Trophoblast cell (in vitro differentiated cells and primary cell): ENCODE measurements around the gene MEIOSIN.

ENCODE experiments used
- DNase-seq, 2 donors: peaks; one replicate each; pipeline ENCODE4 v3.0.0-alpha.2; 2016
- H2AFZ ChIP-seq: 2 replicates; pipeline ENCODE4 v1.6.1; 2013; ENCODE audit warnings: low read length, moderate library complexity, mild to moderate bottlenecking; ENCODE audit not compliant: insufficient read depth, poor library complexity
- H2AK5ac ChIP-seq: 2 replicates; pipeline ENCODE4 v1.6.1; 2013; ENCODE audit warnings: mild to moderate bottlenecking, low read length
- H2BK120ac ChIP-seq: 2 replicates; pipeline ENCODE4 v1.6.1; 2013; ENCODE audit warnings: low read length, mild to moderate bottlenecking, moderate library complexity; ENCODE audit not compliant: insufficient read depth, poor library complexity
- H2BK12ac ChIP-seq: 2 replicates; pipeline ENCODE4 v1.6.1; 2013; ENCODE audit warnings: mild to moderate bottlenecking, low read length, moderate library complexity
- H2BK5ac ChIP-seq: 2 replicates; pipeline ENCODE4 v1.6.1; 2013; ENCODE audit warnings: low read length, low read depth, moderate library complexity, mild to moderate bottlenecking; ENCODE audit not compliant: poor library complexity
- H3K14ac ChIP-seq: 2 replicates; pipeline ENCODE4 v1.6.1; 2013; ENCODE audit warnings: mild to moderate bottlenecking, low read length
- H3K18ac ChIP-seq: 2 replicates; pipeline ENCODE4 v1.6.1; 2013; ENCODE audit warnings: mild to moderate bottlenecking, low read length
- H3K23ac ChIP-seq: 2 replicates; pipeline ENCODE4 v1.6.1; 2013; ENCODE audit warnings: low read length
- H3K27ac ChIP-seq: 2 replicates; pipeline ENCODE4 v1.5.1; 2013; ENCODE audit warnings: low read depth, mild to moderate bottlenecking, inconsistent platforms, low read length, moderate library complexity
- H3K27me3 ChIP-seq: 2 replicates; pipeline ENCODE4 v1.6.1; 2013; ENCODE audit warnings: inconsistent platforms, mild to moderate bottlenecking, low read length, moderate library complexity; ENCODE audit not compliant: insufficient read depth
- H3K36me3 ChIP-seq, 2 experiments: 1 replicate in 1 of 2; 2 replicates in 1 of 2; pipeline ENCODE4 v1.6.1; 2013; ENCODE audit warnings: low read length in 2 of 2, mild to moderate bottlenecking in 2 of 2, moderate library complexity in 1 of 2; ENCODE audit not compliant: insufficient read depth in 2 of 2, control insufficient read depth in 1 of 2
- H3K4ac ChIP-seq: 2 replicates; pipeline ENCODE4 v1.6.1; 2013; ENCODE audit warnings: low read depth, mild to moderate bottlenecking, low read length, moderate library complexity
- H3K4me1 ChIP-seq, 2 experiments: 1 replicate in 1 of 2; 2 replicates in 1 of 2; pipeline ENCODE4 v1.6.1; 2013; ENCODE audit warnings: low read length in 2 of 2, mild to moderate bottlenecking in 2 of 2, moderate library complexity in 1 of 2; ENCODE audit not compliant: insufficient read depth in 2 of 2, control insufficient read depth in 1 of 2
- H3K4me2 ChIP-seq: 2 replicates; pipeline ENCODE4 v1.6.1; 2013; ENCODE audit warnings: inconsistent platforms, mild to moderate bottlenecking, low read length, moderate library complexity
- H3K4me3 ChIP-seq: 2 replicates; pipeline ENCODE4 v1.5.1; 2013; ENCODE audit warnings: mild to moderate bottlenecking, low read depth, low read length, inconsistent platforms
- H3K79me1 ChIP-seq: one replicate; pipeline ENCODE4 v1.6.1; 2013; ENCODE audit warnings: low read length
- H3K79me2 ChIP-seq: 2 replicates; pipeline ENCODE4 v1.6.1; 2013; ENCODE audit warnings: low read length, mild to moderate bottlenecking; ENCODE audit not compliant: control insufficient read depth, insufficient read depth, poor library complexity
- H3K9ac ChIP-seq: 2 replicates; pipeline ENCODE4 v1.6.1; 2013; ENCODE audit warnings: mild to moderate bottlenecking, low read length
- H3K9me3 ChIP-seq: 2 replicates; pipeline ENCODE4 v1.6.1; 2013; ENCODE audit warnings: low read depth, mild to moderate bottlenecking, control low read depth, inconsistent platforms, low read length; ENCODE audit not compliant: insufficient read depth
- H4K12ac ChIP-seq: 2 replicates; pipeline ENCODE4 v1.6.1; 2013; ENCODE audit warnings: low read depth, mild to moderate bottlenecking, low read length, moderate library complexity
- H4K8ac ChIP-seq: 2 replicates; pipeline ENCODE4 v1.6.1; 2013; ENCODE audit warnings: low read depth, mild to moderate bottlenecking, low read length, moderate library complexity
- H4K91ac ChIP-seq: one replicate; pipeline ENCODE4 v1.6.1; 2013; ENCODE audit warnings: low read depth, mild to moderate bottlenecking, low read length, moderate library complexity
- WGBS: extraction: QIAGEN DNeasy Blood & Tissue Kit; methylation state at CpG from one replicate; pipeline ENCODE4 v1.1.7; 2013; ENCODE audit warnings: missing lambda C conversion rate; ENCODE audit not compliant: insufficient read length, insufficient coverage; ENCODE audit errors: extremely low coverage; 5-methylcytosine and 5-hydroxymethylcytosine counted together

MEIOSIN gene

DNA sequence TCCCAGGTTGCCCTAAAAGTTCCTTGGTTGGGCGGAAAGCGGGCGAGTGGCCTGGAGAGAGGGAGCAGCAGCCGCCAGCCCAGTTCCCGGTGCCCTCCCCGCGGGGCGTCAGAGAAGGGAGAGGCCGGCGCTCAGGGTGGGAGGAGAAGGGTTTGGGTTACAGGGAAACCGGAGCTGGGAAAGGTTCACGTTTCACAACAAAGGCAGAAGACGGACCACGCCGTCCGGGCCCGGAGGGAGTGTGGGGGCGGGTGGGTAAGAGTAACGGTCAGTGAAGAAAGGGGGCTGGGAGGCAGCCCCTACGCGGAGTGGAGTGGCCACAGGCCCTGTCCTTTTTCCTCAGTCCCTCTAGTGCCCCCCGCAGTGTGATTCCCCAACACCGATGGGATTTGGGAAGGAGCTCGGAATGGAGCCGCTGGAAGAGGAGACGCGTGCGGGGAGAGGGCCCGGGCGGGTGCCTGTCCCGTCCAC is 34.2 kb downstream of the MEIOSIN start:
- H3K14ac ChIP-seq: peak overlapping the region; percentile 17
- H3K9me3 ChIP-seq: no peaks in the 10 kb centered on the region
- no CpG with 5 or more reads among the region's 31 CpGs for WGBS
- peak overlapping the region; percentile 7 for H2BK5ac ChIP-seq
- H4K8ac ChIP-seq: peak overlapping the region; percentile 50
- peak overlapping the region; percentile 99 for H3K4me2 ChIP-seq
- H4K91ac ChIP-seq: peak overlapping the region; percentile 59
- H3K4ac ChIP-seq: peak overlapping the region; percentile 11
- peak overlapping the region; percentile 36 for H3K27ac ChIP-seq
- H2AK5ac ChIP-seq: no peak overlapping the region
- peak overlapping the region; percentile 29 for H2BK120ac ChIP-seq
- peaks cover 9 to 10% of the 10 kb centered on the region in 2 experiments for H3K36me3 ChIP-seq
- peak overlapping the region; percentile 79 for H3K9ac ChIP-seq
- H2BK12ac ChIP-seq: no peak overlapping the region
- no peaks in the 10 kb centered on the region for H3K27me3 ChIP-seq
- no peak overlapping the region for H2AFZ ChIP-seq
- H3K18ac ChIP-seq: peak overlapping the region; percentile 77
- no peak overlapping the region for H3K23ac ChIP-seq
- H4K12ac ChIP-seq: peak overlapping the region; percentile 25
- peaks cover 13% of the 10 kb centered on the region for H3K79me2 ChIP-seq
- peak; percentile 54 to 74 for DNase-seq
- peaks cover 27% of the 10 kb centered on the region for H3K79me1 ChIP-seq
- peaks cover 13 to 23% of the 10 kb centered on the region in 2 experiments for H3K4me1 ChIP-seq
- H3K4me3 ChIP-seq: peak overlapping the region; percentile 73

GRCh38 chr19:45767881-45768654 is 34.8 kb downstream of the MEIOSIN start:
- Histone ChIP-seq H4K12ac (peak overlapping the region; percentile 17), H3K4me2 (peak overlapping the region; percentile 99), H3K4me3 (peak overlapping the region; percentile 73), H3K79me1 (peaks cover 27% of the 10 kb centered on the region), H3K9me3 (no peaks in the 10 kb centered on the region), H3K23ac (no peak overlapping the region), H3K9ac (peak overlapping the region; percentile 79), H3K4me1 (peaks cover 13 to 23% of the 10 kb centered on the region in 2 experiments), H2AFZ (peak overlapping the region; percentile 2), H2BK12ac (no peak overlapping the region), H2BK5ac (peak overlapping the region; percentile 17), H2AK5ac (peak overlapping the region; percentile 67), H4K8ac (peak overlapping the region; percentile 21), H3K4ac (peak overlapping the region; percentile 44), H3K27me3 (no peaks in the 10 kb centered on the region), H4K91ac (peak overlapping the region; percentile 59), H3K79me2 (peaks cover 13% of the 10 kb centered on the region), H3K36me3 (peaks cover 13 to 14% of the 10 kb centered on the region in 2 experiments), H3K18ac (peak overlapping the region; percentile 77), H3K27ac (peak overlapping the region; percentile 76), H2BK120ac (peak overlapping the region; percentile 29), H3K14ac (peak overlapping the region; percentile 78)
- WGBS: no CpG with 5 or more reads among the region's 102 CpGs
- DNase-seq: peak; percentile 60 to 71

DNA sequence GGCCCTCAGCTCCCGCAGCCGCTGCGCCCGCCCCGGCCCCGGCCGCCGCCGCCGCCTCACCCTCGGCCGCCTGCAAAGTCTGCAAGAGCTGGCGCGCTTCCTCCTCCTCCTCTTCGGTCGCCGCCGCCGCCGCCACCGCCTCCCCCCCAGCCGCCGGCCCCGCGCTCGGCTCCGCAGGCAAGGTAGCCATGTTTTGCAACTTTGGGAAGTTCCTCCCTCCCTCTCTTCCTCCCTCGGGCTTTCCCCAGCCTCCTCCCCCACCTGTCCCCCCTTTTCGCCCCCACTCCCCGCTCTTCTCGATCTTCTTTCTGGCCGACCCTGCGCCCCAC is 35.4 kb downstream of the MEIOSIN start:
- WGBS: no CpG with 5 or more reads among the region's 33 CpGs
- DNase-seq: peak; percentile 28 to 58

DNA sequence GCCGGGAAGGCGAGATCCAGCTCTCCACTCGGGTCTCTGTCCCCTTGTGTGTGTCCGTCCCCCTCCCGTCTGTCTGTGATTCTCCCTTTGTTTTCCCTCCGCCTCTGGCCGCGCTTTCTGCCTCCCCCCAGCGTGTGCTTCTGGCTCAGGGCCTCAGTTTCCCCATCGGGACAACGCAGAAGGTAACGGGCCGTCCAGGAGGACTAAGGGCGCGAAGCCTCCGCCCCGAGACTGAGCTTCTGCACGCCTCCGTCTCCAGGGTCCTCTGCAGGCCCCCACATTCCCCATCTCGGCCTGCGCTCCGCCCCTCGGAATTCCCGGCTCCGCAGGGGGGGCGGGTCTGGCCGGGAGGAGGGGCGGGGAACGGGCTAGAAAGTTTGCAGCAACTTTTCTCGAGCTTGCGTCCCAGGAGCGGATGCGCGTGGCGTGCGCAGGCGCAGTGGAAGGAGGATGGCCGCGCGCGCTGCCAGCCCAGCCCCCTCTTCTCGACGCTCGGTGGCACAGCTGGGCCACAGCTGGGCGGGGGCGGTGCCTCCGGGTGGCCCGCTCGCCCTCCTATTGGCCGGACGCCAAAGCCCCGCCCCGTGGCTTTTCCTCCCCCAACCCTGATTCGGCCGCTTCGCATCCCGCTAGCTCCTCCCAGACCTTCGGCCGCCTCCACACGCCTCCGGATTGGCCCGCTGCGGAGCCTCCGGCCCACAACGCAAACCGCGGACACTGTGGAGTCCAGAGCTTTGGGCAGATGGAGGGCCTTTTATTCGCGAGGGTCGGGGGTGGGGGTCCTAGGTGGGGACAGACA is 35.9 kb downstream of the MEIOSIN start, which contains the start of gene SIX5:
Gene SIX5 (minus strand): TSS at position 269 of the 799 bp plus-strand sequence. CDS start 408 bp downstream, outside the sequence.
- peak within 1 kb of the TSS; percentile 71 for H4K12ac ChIP-seq
- no CpG with 5 or more reads among the region's 70 CpGs for WGBS
- peak within 1 kb of the TSS; percentile 69 for H2BK5ac ChIP-seq
- peak within 1 kb of the TSS; percentile 44 for H3K4ac ChIP-seq
- H3K4me3 ChIP-seq: peak within 1 kb of the TSS; percentile 73
- H3K18ac ChIP-seq: peak within 1 kb of the TSS; percentile 77
- peak within 1 kb of the TSS; percentile 59 for H2BK120ac ChIP-seq
- H3K36me3 ChIP-seq: peaks cover 14 to 16% of the 10 kb centered on the region in 2 experiments
- no peaks in the 10 kb centered on the region for H3K27me3 ChIP-seq
- peak within 1 kb of the TSS; percentile 50 for H2AFZ ChIP-seq
- no peaks in the 10 kb centered on the region for H3K9me3 ChIP-seq
- peak within 1 kb of the TSS; percentile 86 for H4K8ac ChIP-seq
- H2BK12ac ChIP-seq: peak within 1 kb of the TSS; percentile 10
- peaks cover 13 to 23% of the 10 kb centered on the region in 2 experiments for H3K4me1 ChIP-seq
- peak within 1 kb of the TSS; percentile 91 for H3K27ac ChIP-seq
- DNase-seq: peak; percentile 99
- H3K9ac ChIP-seq: peak within 1 kb of the TSS; percentile 84
- H3K14ac ChIP-seq: peak within 1 kb of the TSS; percentile 83
- peaks cover 27% of the 10 kb centered on the region for H3K79me1 ChIP-seq
- H3K23ac ChIP-seq: no peak within 1 kb of the TSS
- H4K91ac ChIP-seq: peak within 1 kb of the TSS; percentile 91
- H3K4me2 ChIP-seq: peak within 1 kb of the TSS; percentile 99
- H2AK5ac ChIP-seq: peak within 1 kb of the TSS; percentile 67
- H3K79me2 ChIP-seq: peaks cover 13% of the 10 kb centered on the region

More for the DNA sequence above, 35.4 kb downstream of the MEIOSIN start:
- Histone ChIP-seq H3K9me3 (no peaks in the 10 kb centered on the region), H3K9ac (peak overlapping the region; percentile 73), H3K18ac (peak overlapping the region; percentile 5), H4K12ac (peak overlapping the region; percentile 17), H4K8ac (peak overlapping the region; percentile 21), H2BK5ac (peak overlapping the region; percentile 18), H4K91ac (peak overlapping the region; percentile 59), H3K4me3 (peak overlapping the region; percentile 73), H3K4me1 (peaks cover 13 to 23% of the 10 kb centered on the region in 2 experiments), H3K27ac (peak overlapping the region; percentile 76), H2AK5ac (no peak overlapping the region), H3K4ac (peak overlapping the region; percentile 3), H3K79me1 (peaks cover 27% of the 10 kb centered on the region), H3K4me2 (peak overlapping the region; percentile 99), H3K14ac (peak overlapping the region; percentile 37), H3K36me3 (peaks cover 14 to 16% of the 10 kb centered on the region in 2 experiments), H2AFZ (no peak overlapping the region), H2BK12ac (no peak overlapping the region), H3K79me2 (peaks cover 13% of the 10 kb centered on the region), H3K27me3 (no peaks in the 10 kb centered on the region), H3K23ac (no peak overlapping the region), H2BK120ac (peak overlapping the region; percentile 15)
